ENCODE data around the gene MYL5. TPM values are rescaled to one million over a fixed set of nuclear protein-coding genes. Genes with fewer than 3 reads are reported as not detected.

MYL5 gene
- total and polyA plus RNA-seq, 2 donors: 32.9 to 34.1 TPM

DNA sequence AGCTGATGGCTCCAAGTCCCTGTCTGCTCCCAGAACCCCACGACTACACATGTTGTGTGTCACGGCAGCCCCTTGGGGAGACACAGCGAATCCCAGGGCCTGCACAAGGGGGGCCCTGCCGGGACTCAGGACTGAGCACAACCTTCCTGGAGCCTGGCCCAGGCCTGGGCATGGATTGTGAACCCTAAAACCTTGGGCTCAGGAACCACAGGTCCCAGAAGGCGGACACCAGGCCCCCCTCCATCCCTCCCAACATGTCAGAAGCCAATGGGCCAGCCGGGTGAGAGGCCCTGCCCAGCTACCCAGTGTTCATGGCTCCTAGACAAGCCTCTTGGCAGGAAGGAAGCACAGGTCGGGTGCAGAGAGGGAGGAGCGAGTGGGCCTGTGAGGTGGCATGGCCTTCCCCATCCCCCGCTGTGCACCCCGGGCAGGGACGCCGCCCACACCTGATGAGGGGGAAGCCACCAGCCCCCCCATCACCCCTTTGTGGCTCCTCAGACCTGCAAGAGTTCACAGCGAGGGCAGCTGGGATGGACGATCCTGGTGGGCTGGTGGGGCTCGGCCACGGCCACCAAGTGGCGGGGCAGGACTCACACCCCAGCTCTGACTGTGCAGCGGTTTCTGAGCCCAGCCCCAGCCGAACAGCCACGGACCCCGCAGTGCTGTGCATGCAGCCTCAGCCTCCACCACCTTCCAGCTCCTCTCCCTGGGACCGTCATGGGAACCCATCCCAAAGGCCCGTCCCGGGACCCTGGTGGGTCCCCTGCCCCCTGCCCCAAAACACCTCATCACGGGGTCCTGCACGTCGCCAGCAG is 45.3 kb upstream of the MYL5 start:
- peaks cover 0 to 3% of the 10 kb centered on the region in 2 donors for H3K4me1 ChIP-seq (ENCODE audit: control insufficient read depth in 2 of 2, insufficient read depth in 2 of 2, low read length in 2 of 2)
- H3K4me3 ChIP-seq (ENCODE audit: low read length in 2 of 2): no peak overlapping the region
- H3K9me3 ChIP-seq (ENCODE audit: control insufficient read depth in 2 of 2, insufficient read depth in 1 of 2, low read length in 1 of 2): peaks cover 1 to 17% of the 10 kb centered on the region in 2 donors
- H3K27ac ChIP-seq (ENCODE audit: low read depth in 1 of 2, low read length in 1 of 2): no peak overlapping the region
- no peak for DNase-seq (ENCODE audit: low read depth in 6 of 9, low spot score in 9 of 9)
- no peaks in the 10 kb centered on the region for H3K36me3 ChIP-seq (ENCODE audit: control insufficient read depth in 2 of 2, insufficient read depth in 2 of 2, low read length in 1 of 2)
- 92% methylated on average over 27 of the region's 27 CpGs for WGBS
- no peaks in the 10 kb centered on the region for H3K27me3 ChIP-seq (ENCODE audit: control insufficient read depth in 2 of 2, insufficient read depth in 1 of 2, low read length in 1 of 2)

DNA sequence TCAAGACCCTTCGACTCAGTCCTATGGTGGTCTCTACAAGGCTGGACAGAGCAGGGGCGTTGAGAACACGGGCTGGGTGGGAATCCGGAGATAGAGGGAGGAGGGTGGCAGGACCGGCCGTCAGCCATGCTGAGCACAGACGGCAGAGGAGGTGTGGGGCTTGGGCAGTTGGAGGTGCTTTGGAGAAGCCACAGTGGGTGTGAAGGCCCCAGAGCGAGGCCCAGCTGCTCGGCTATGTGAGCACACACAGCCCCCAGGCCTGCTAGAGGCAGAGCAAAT is 44.8 kb upstream of the MYL5 start:
- 94% methylated on average over 9 of the region's 9 CpGs for WGBS
- Histone ChIP-seq H3K27me3 (ENCODE audit: control insufficient read depth in 2 of 2, insufficient read depth in 1 of 2, low read length in 1 of 2) (no peaks in the 10 kb centered on the region), H3K36me3 (ENCODE audit: control insufficient read depth in 2 of 2, insufficient read depth in 2 of 2, low read length in 1 of 2) (no peaks in the 10 kb centered on the region), H3K4me1 (ENCODE audit: control insufficient read depth in 2 of 2, insufficient read depth in 2 of 2, low read length in 2 of 2) (peaks cover 0 to 3% of the 10 kb centered on the region in 2 donors), H3K4me3 (ENCODE audit: low read length in 2 of 2) (no peak overlapping the region), H3K27ac (ENCODE audit: low read depth in 1 of 2, low read length in 1 of 2) (no peak overlapping the region), H3K9me3 (ENCODE audit: control insufficient read depth in 2 of 2, insufficient read depth in 1 of 2, low read length in 1 of 2) (peaks cover 1 to 17% of the 10 kb centered on the region in 2 donors)
- no peak for DNase-seq (ENCODE audit: low read depth in 6 of 9, low spot score in 9 of 9)

GRCh38 chr4:629915-630641 is 44.3 kb upstream of the MYL5 start:
- no peaks in the 10 kb centered on the region for H3K27me3 ChIP-seq (ENCODE audit: control insufficient read depth in 2 of 2, insufficient read depth in 1 of 2, low read length in 1 of 2)
- H3K27ac ChIP-seq (ENCODE audit: low read depth in 1 of 2, low read length in 1 of 2): no peak overlapping the region

DNA sequence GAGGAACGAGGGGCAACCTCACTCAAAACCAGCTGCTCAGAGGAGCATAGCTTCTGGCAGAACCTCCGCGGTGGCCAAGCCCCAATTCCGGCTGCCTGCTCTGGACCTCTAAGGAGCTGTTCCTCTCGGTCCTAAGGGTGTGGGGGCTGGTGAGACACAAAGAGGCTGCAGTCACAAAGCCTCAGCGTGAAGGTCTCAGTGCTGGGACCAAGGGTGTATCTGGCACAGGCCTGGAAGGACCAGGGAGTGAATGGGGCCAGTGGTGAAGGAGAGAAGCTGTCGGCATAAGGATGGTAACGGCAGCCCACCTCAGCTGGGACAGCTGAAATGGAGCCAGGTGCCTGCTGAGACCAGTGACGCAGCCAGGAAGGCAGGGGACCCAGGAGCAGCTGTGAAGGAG is 43.7 kb upstream of the MYL5 start:
- H3K9me3 ChIP-seq (ENCODE audit: control insufficient read depth in 2 of 2, insufficient read depth in 1 of 2, low read length in 1 of 2): peaks cover 1 to 17% of the 10 kb centered on the region in 2 donors
- H3K27ac ChIP-seq (ENCODE audit: low read depth in 1 of 2, low read length in 1 of 2): no peak overlapping the region
- H3K36me3 ChIP-seq (ENCODE audit: control insufficient read depth in 2 of 2, insufficient read depth in 2 of 2, low read length in 1 of 2): no peaks in the 10 kb centered on the region
- no peak for DNase-seq (ENCODE audit: low read depth in 6 of 9, low spot score in 9 of 9)
- no peaks in the 10 kb centered on the region for H3K4me1 ChIP-seq (ENCODE audit: control insufficient read depth in 2 of 2, insufficient read depth in 2 of 2, low read length in 2 of 2)
- H3K27me3 ChIP-seq (ENCODE audit: control insufficient read depth in 2 of 2, insufficient read depth in 1 of 2, low read length in 1 of 2): no peaks in the 10 kb centered on the region
- no peak overlapping the region for H3K4me3 ChIP-seq (ENCODE audit: low read length in 2 of 2)
- 89% methylated on average over 9 of the region's 9 CpGs for WGBS

More at GRCh38 chr4:629915-630641, 44.3 kb upstream of the MYL5 start:
- whole genome bisulfite sequencing: 81% methylated on average over 20 of the region's 20 CpGs
- DNase-seq (ENCODE audit: low read depth in 6 of 9, low spot score in 9 of 9): no peak
- peaks cover 1 to 17% of the 10 kb centered on the region in 2 donors for H3K9me3 ChIP-seq (ENCODE audit: control insufficient read depth in 2 of 2, insufficient read depth in 1 of 2, low read length in 1 of 2)
- H3K36me3 ChIP-seq (ENCODE audit: control insufficient read depth in 2 of 2, insufficient read depth in 2 of 2, low read length in 1 of 2): no peaks in the 10 kb centered on the region
- no peak overlapping the region for H3K4me3 ChIP-seq (ENCODE audit: low read length in 2 of 2)
- H3K4me1 ChIP-seq (ENCODE audit: control insufficient read depth in 2 of 2, insufficient read depth in 2 of 2, low read length in 2 of 2): peaks cover 0 to 3% of the 10 kb centered on the region in 2 donors

GRCh38 chr4:632196-632790 is 42.0 kb upstream of the MYL5 start:
- DNase-seq (ENCODE audit: low read depth in 6 of 9, low spot score in 9 of 9): no peak
- Histone ChIP-seq H3K9me3 (ENCODE audit: control insufficient read depth in 2 of 2, insufficient read depth in 1 of 2, low read length in 1 of 2) (peaks cover 1 to 17% of the 10 kb centered on the region in 2 donors), H3K27ac (ENCODE audit: low read depth in 1 of 2, low read length in 1 of 2) (no peak overlapping the region), H3K4me3 (ENCODE audit: low read length in 2 of 2) (no peak overlapping the region), H3K36me3 (ENCODE audit: control insufficient read depth in 2 of 2, insufficient read depth in 2 of 2, low read length in 1 of 2) (no peaks in the 10 kb centered on the region), H3K4me1 (ENCODE audit: control insufficient read depth in 2 of 2, insufficient read depth in 2 of 2, low read length in 2 of 2) (no peaks in the 10 kb centered on the region), H3K27me3 (ENCODE audit: control insufficient read depth in 2 of 2, insufficient read depth in 1 of 2, low read length in 1 of 2) (no peaks in the 10 kb centered on the region)
- WGBS: 95% methylated on average over 16 of the region's 16 CpGs

GRCh38 chr4:632926-633325 is 41.4 kb upstream of the MYL5 start:
- 92% methylated on average over 6 of the region's 6 CpGs for WGBS
- DNase-seq (ENCODE audit: low read depth in 6 of 9, low spot score in 9 of 9): no peak
- Histone ChIP-seq H3K9me3 (ENCODE audit: control insufficient read depth in 2 of 2, insufficient read depth in 1 of 2, low read length in 1 of 2) (peaks cover 1 to 17% of the 10 kb centered on the region in 2 donors), H3K36me3 (ENCODE audit: control insufficient read depth in 2 of 2, insufficient read depth in 2 of 2, low read length in 1 of 2) (no peaks in the 10 kb centered on the region), H3K27ac (ENCODE audit: low read depth in 1 of 2, low read length in 1 of 2) (no peak overlapping the region), H3K4me1 (ENCODE audit: control insufficient read depth in 2 of 2, insufficient read depth in 2 of 2, low read length in 2 of 2) (no peaks in the 10 kb centered on the region), H3K27me3 (ENCODE audit: control insufficient read depth in 2 of 2, insufficient read depth in 1 of 2, low read length in 1 of 2) (peaks cover 0 to 2% of the 10 kb centered on the region in 2 donors), H3K4me3 (ENCODE audit: low read length in 2 of 2) (no peak overlapping the region)

GRCh38 chr4:633406-633805 is 40.9 kb upstream of the MYL5 start:
- Histone ChIP-seq H3K9me3 (ENCODE audit: control insufficient read depth in 2 of 2, insufficient read depth in 1 of 2, low read length in 1 of 2) (peaks cover 1 to 17% of the 10 kb centered on the region in 2 donors), H3K36me3 (ENCODE audit: control insufficient read depth in 2 of 2, insufficient read depth in 2 of 2, low read length in 1 of 2) (no peaks in the 10 kb centered on the region), H3K27me3 (ENCODE audit: control insufficient read depth in 2 of 2, insufficient read depth in 1 of 2, low read length in 1 of 2) (peaks cover 0 to 2% of the 10 kb centered on the region in 2 donors), H3K27ac (ENCODE audit: low read depth in 1 of 2, low read length in 1 of 2) (no peak overlapping the region), H3K4me1 (ENCODE audit: control insufficient read depth in 2 of 2, insufficient read depth in 2 of 2, low read length in 2 of 2) (no peaks in the 10 kb centered on the region), H3K4me3 (ENCODE audit: low read length in 2 of 2) (no peak overlapping the region)
- 65% methylated on average over 9 of the region's 9 CpGs for WGBS
- no peak for DNase-seq (ENCODE audit: low read depth in 6 of 9, low spot score in 9 of 9)

DNA sequence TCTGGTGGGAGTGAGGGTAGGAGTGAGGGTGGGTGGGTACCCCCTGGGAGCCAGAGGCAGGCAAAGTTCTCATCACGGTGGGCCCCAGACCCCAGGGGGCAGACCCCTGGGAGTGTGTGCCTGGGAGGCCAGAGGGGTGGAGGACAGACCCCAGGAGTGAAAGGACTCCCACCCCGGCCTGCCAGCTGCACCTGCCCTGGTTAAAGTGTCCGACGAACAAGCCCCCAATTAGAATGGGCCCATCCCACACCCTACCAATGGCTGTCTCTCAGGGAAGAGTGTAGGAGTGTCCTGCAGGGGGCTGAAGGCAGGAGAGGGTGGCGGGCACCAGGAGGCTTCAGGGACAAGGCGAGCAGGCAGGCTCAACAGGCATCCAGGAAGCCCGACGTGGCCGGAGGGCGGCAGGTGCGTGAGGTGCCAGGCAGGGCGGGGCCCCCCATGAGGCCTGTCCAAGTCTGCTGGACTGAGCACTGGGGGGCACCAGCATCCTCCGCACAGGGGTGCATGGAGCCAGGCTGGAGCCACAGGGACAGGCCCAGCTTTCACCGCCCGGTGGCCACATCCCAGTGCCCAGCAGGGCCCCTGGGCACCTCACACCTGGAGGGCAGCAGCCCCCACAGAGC is 40.3 kb upstream of the MYL5 start:
- peaks cover 0 to 2% of the 10 kb centered on the region in 2 donors for H3K27me3 ChIP-seq (ENCODE audit: control insufficient read depth in 2 of 2, insufficient read depth in 1 of 2, low read length in 1 of 2)
- no peaks in the 10 kb centered on the region for H3K4me1 ChIP-seq (ENCODE audit: control insufficient read depth in 2 of 2, insufficient read depth in 2 of 2, low read length in 2 of 2)
- H3K9me3 ChIP-seq (ENCODE audit: control insufficient read depth in 2 of 2, insufficient read depth in 1 of 2, low read length in 1 of 2): peaks cover 1 to 17% of the 10 kb centered on the region in 2 donors
- no peak overlapping the region for H3K27ac ChIP-seq (ENCODE audit: low read depth in 1 of 2, low read length in 1 of 2)
- DNase-seq (ENCODE audit: low read depth in 6 of 9, low spot score in 9 of 9): no peak
- WGBS: 87% methylated on average over 15 of the region's 15 CpGs
- no peak overlapping the region for H3K4me3 ChIP-seq (ENCODE audit: low read length in 2 of 2)
- no peaks in the 10 kb centered on the region for H3K36me3 ChIP-seq (ENCODE audit: control insufficient read depth in 2 of 2, insufficient read depth in 2 of 2, low read length in 1 of 2)

DNA sequence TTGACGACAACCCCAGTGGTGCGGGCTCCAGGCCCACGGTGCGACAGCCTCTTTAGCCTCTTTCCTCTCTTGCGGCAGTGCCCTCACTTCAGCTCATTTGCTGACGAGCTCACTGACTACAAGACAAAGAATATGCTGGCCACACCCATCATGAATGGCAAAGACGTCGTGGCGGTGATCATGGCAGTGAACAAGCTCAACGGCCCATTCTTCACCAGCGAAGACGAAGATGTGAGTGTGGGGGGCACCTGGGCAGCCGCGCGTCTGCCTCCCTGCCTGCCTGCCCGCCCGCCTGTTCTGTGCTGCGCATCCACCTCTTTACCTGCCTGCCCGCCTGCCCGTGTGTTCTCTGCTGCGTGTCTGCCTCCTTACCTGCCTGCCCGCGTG is 39.8 kb upstream of the MYL5 start:
- H3K36me3 ChIP-seq (ENCODE audit: control insufficient read depth in 2 of 2, insufficient read depth in 2 of 2, low read length in 1 of 2): no peaks in the 10 kb centered on the region
- no peak for DNase-seq (ENCODE audit: low read depth in 6 of 9, low spot score in 9 of 9)
- H3K4me1 ChIP-seq (ENCODE audit: control insufficient read depth in 2 of 2, insufficient read depth in 2 of 2, low read length in 2 of 2): no peaks in the 10 kb centered on the region
- H3K27ac ChIP-seq (ENCODE audit: low read depth in 1 of 2, low read length in 1 of 2): no peak overlapping the region
- H3K9me3 ChIP-seq (ENCODE audit: control insufficient read depth in 2 of 2, insufficient read depth in 1 of 2, low read length in 1 of 2): peaks cover 1 to 17% of the 10 kb centered on the region in 2 donors
- peaks cover 0 to 2% of the 10 kb centered on the region in 2 donors for H3K27me3 ChIP-seq (ENCODE audit: control insufficient read depth in 2 of 2, insufficient read depth in 1 of 2, low read length in 1 of 2)
- WGBS: 88% methylated on average over 23 of the region's 23 CpGs
- H3K4me3 ChIP-seq (ENCODE audit: low read length in 2 of 2): no peak overlapping the region
